HepG2 (cell line): ENCODE results near the gene ZDHHC3. TPM values are rescaled to one million over a fixed set of nuclear protein-coding genes. Genes with fewer than 3 reads are reported as not detected.
"Not testable (repeated sequence)": the region's sequence is repeated elsewhere in the genome, so short reads cannot be mapped to it uniquely, and the experiment has no call there.

ENCODE experiments used
- ATAC-seq: fragments of 200-7000 bp; cut with Tn5 transposase; 3 replicates; pipeline ENCODE4 v1.9.1; 2020; ENCODE audit warnings: mild to moderate bottlenecking, moderate library complexity
- BruUV-seq: library from RNA; stranded (reverse); fragments of 400-500 nt; replicated peaks from 2 replicates; lab custom pipeline; 2021; lab: Mats Ljungman, UMichigan
- CTCF ChIA-PET: fragments of 300-600 bp; formaldehyde crosslinking; extraction: SDS; loops from one replicate; lab custom pipeline; 2021; ENCODE audit warnings: low total read pairs, inconsistent platforms, low intra/inter-chr PET ratio; lab: Yijun Ruan, JAX
- POLR2A ChIA-PET: fragments of 350-600 bp; sonication (Branson Sonifier 250); formaldehyde crosslinking; loops from one replicate; lab custom pipeline; 2020; ENCODE audit warnings: antibody characterized with exemption, inconsistent platforms; lab: Yijun Ruan, JAX
- DNase-seq: peaks from one replicate; pipeline ENCODE4 v3.0.0-alpha.2; 2015; ENCODE audit warnings: low spot score
- FAIRE-seq: peaks from 3 replicates; lab custom pipeline; 2011; peaks lifted over from hg19 to GRCh38; lab: Jason Lieb, UNC
- H2AFZ ChIP-seq: one replicate; pipeline ENCODE4 v1.6.1; 2011; ENCODE audit warnings: low read length, inconsistent platforms
- H3K27ac ChIP-seq: fragments of 300-600 bp; 3 replicates; pipeline ENCODE4 v1.8.0; 2011; ENCODE audit warnings: mixed run types, mild to moderate bottlenecking, mixed read lengths, low read length, inconsistent platforms; ENCODE audit not compliant: insufficient read depth; ENCODE audit errors: extremely low read length
- H3K27me3 ChIP-seq, 2 experiments: fragments of 200-600 bp in 1 of 2; 2 replicates in 1 of 2; 3 replicates in 1 of 2; pipeline versions ENCODE4 v1.6.0 to v1.8.0; 2011; ENCODE audit warnings: low read length in 2 of 2, mild to moderate bottlenecking in 2 of 2, moderate library complexity in 2 of 2, inconsistent platforms in 1 of 2; ENCODE audit not compliant: insufficient read depth in 2 of 2, control insufficient read depth in 1 of 2
- H3K36me3 ChIP-seq, 2 experiments: fragments of 200-600 bp in 1 of 2; replicated peaks in 1 of 2; 2 replicates in 1 of 2; 3 replicates in 1 of 2; pipeline versions ENCODE4 v1.5.1 to v1.8.0; 2011; ENCODE audit warnings: low read length in 2 of 2, inconsistent platforms in 1 of 2; ENCODE audit not compliant: insufficient read depth in 2 of 2, control insufficient read depth in 1 of 2
- H3K4me1 ChIP-seq: 2 replicates; pipeline ENCODE4 v1.5.1; 2012; ENCODE audit warnings: low read length, inconsistent platforms; ENCODE audit not compliant: insufficient read depth
- H3K4me2 ChIP-seq: 2 replicates; pipeline ENCODE4 v1.6.0; 2011; ENCODE audit warnings: low read depth, low read length, inconsistent platforms
- H3K4me3 ChIP-seq, 3 experiments: fragments of 200-600 bp in 1 of 3; sonication (generic), shearing (Covaris generic) in 1 of 3; replicated peaks in 1 of 3; 2 replicates each; pipeline ENCODE4 v1.5.1; 2011 to 2016; ENCODE audit warnings: low read length in 3 of 3, inconsistent platforms in 2 of 3, low read depth in 2 of 3, mild to moderate bottlenecking in 2 of 3, control low read depth in 1 of 3, mixed read lengths in 1 of 3; ENCODE audit not compliant: insufficient read depth in 1 of 3
- H3K79me2 ChIP-seq: one replicate; pipeline ENCODE4 v1.6.1; 2011; ENCODE audit warnings: low read length, inconsistent platforms; ENCODE audit not compliant: insufficient read depth
- H3K9ac ChIP-seq: 2 replicates; pipeline ENCODE4 v1.6.0; 2011; ENCODE audit warnings: mild to moderate bottlenecking, low read depth, low read length, inconsistent platforms; ENCODE audit not compliant: insufficient read depth
- H3K9me3 ChIP-seq: 2 replicates; pipeline ENCODE4 v1.5.1; 2012; ENCODE audit warnings: mild to moderate bottlenecking, low read length
- H4K20me1 ChIP-seq: 2 replicates; pipeline ENCODE4 v1.6.0; 2011; ENCODE audit warnings: inconsistent platforms, mild to moderate bottlenecking, low read length, moderate library complexity; ENCODE audit not compliant: insufficient read depth
- DNMT1 ChIP-seq: sonication (generic); formaldehyde crosslinking; IDR thresholded peaks from 2 replicates; pipeline ENCODE4 v1.5.1; 2020; ENCODE audit warnings: mild to moderate bottlenecking, missing genetic modification reagents
- GTF2F1 ChIP-seq: fragments of 150-350 bp; IDR thresholded peaks from 2 replicates; pipeline ENCODE4 v1.6.1; 2014; ENCODE audit warnings: low read length
- MIER3 ChIP-seq: IDR thresholded peaks from 2 replicates; pipeline ENCODE4 v1.6.1; 2016; ENCODE audit warnings: missing compliant biosample characterization, borderline replicate concordance
- NFATC3 ChIP-seq: sonication (generic); formaldehyde crosslinking; IDR thresholded peaks from 2 replicates; pipeline ENCODE4 v1.5.1; 2020; ENCODE audit warnings: mild to moderate bottlenecking, missing genetic modification reagents
- NKX3-1 ChIP-seq: sonication (generic); formaldehyde crosslinking; IDR thresholded peaks from 2 replicates; pipeline ENCODE4 v1.5.0; 2020; ENCODE audit warnings: missing genetic modification reagents
- PPARG ChIP-seq: conservative IDR thresholded peaks from 2 replicates; pipeline ENCODE4 v1.6.1; 2016; ENCODE audit warnings: missing biosample characterization, missing genetic modification reagents
- SCMH1 ChIP-seq: sonication (generic); formaldehyde crosslinking; IDR thresholded peaks from 2 replicates; pipeline ENCODE4 v1.9.0; 2021; ENCODE audit warnings: missing genetic modification reagents, mild to moderate bottlenecking, borderline replicate concordance
- SRF ChIP-seq: IDR thresholded peaks from 2 replicates; pipeline ENCODE4 v1.6.1; 2011; ENCODE audit warnings: mild to moderate bottlenecking, low read depth, low read length, moderate library complexity
- SRY ChIP-seq: sonication (generic); formaldehyde crosslinking; IDR thresholded peaks from 2 replicates; pipeline ENCODE4 v1.8.0; 2022; ENCODE audit warnings: mild to moderate bottlenecking, missing genetic modification reagents
- SYNCRIP ChIP-seq: fragments of 200-400 bp; formaldehyde crosslinking; IDR thresholded peaks from 2 replicates; pipeline ENCODE4 v1.6.1; 2018; ENCODE audit warnings: mild to moderate bottlenecking, low read depth, low read length; ENCODE audit not compliant: insufficient read depth
- U2AF1 ChIP-seq: fragments of 200-400 bp; formaldehyde crosslinking; optimal IDR thresholded peaks from 2 replicates; pipeline ENCODE3; 2017; ENCODE audit warnings: mild to moderate bottlenecking, low read depth, low read length
- ZFP36L2 ChIP-seq: sonication (generic); formaldehyde crosslinking; IDR thresholded peaks from 2 replicates; pipeline ENCODE4 v1.4.0; 2020; ENCODE audit warnings: missing genetic modification reagents
- ZMYM3 ChIP-seq: sonication (generic); formaldehyde crosslinking; IDR thresholded peaks from 2 replicates; pipeline ENCODE4 v1.5.1; 2020; ENCODE audit warnings: mild to moderate bottlenecking, missing genetic modification reagents
- ZNF124 ChIP-seq: sonication (generic); formaldehyde crosslinking; IDR thresholded peaks from 2 replicates; pipeline ENCODE4 v1.4.0; 2020; ENCODE audit warnings: missing genetic modification reagents
- ZNF253 ChIP-seq: sonication (generic); formaldehyde crosslinking; IDR thresholded peaks from 2 replicates; pipeline ENCODE4 v1.8.0; 2022; ENCODE audit warnings: mild to moderate bottlenecking, missing genetic modification reagents, borderline replicate concordance
- ZNF496 ChIP-seq: sonication (generic); formaldehyde crosslinking; IDR thresholded peaks from 2 replicates; pipeline ENCODE4 v1.8.1; 2023; ENCODE audit warnings: mild to moderate bottlenecking, moderate library complexity, missing genetic modification reagents; ENCODE audit not compliant: insufficient replicate concordance
- WGBS: methylation state at CpG from one replicate; pipeline ENCODE4 v1.1.6; 2017; ENCODE audit warnings: low lambda C conversion rate; 5-methylcytosine and 5-hydroxymethylcytosine counted together
- in situ Hi-C: cut with HindIII; loops from 2 replicates; pipeline ENCODE4 v1.10.0; 2017; ENCODE audit warnings: low pct_unique_long_range_greater_than_20kb; ENCODE audit not compliant: extremely low pct_ligation_motif_present
- intact Hi-C: fragments of 100-400 bp; cut with micrococcal nuclease; formaldehyde crosslinking; loops from one replicate; pipeline ENCODE4 v1.10.0; 2022; ENCODE audit not compliant: unreplicated experiment
- polyA plus RNA-seq, 8 experiments: library from polyadenylated mRNA; depleted of rRNA in 3 of 8; stranded (reverse) in 7 of 8; unstranded in 1 of 8; fragments of >200 nt; fragmentation: Illumina TruSeq in 4 of 8; extraction: Trizol in 4 of 8; gene quantifications; 2 replicates each; pipeline versions ENCODE4 v1.2.1 to v1.2.3, GENCODE V29; 2011 to 2016; ENCODE audit warnings: low read depth in 4 of 8, missing spikeins in 1 of 8, mixed read lengths in 1 of 8; ENCODE audit not compliant: insufficient read depth in 1 of 8
- total RNA-seq, 5 experiments: library from RNA; depleted of rRNA; stranded (reverse); fragments of >200 nt; fragmentation: Illumina TruSeq; extraction: Trizol; gene quantifications; 2 replicates each; pipeline ENCODE4 v1.2.3, GENCODE V29; 2016; ENCODE audit warnings: low read depth in 1 of 5
- TF ChIP-seq, protein P1 (sequence below): sonication (generic); formaldehyde crosslinking; IDR thresholded peaks from 2 replicates; pipeline ENCODE4 v1.9.0; 2021; ENCODE audit warnings: missing genetic modification reagents, mild to moderate bottlenecking, borderline replicate concordance
- TF ChIP-seq, protein P2 (sequence below): sonication (generic); formaldehyde crosslinking; IDR thresholded peaks from 2 replicates; pipeline ENCODE4 v1.4.0; 2020; ENCODE audit warnings: low read depth, mild to moderate bottlenecking, missing genetic modification reagents

Gene ZDHHC3
- total and polyA plus RNA-seq, 2 of the 13 experiments (the other 11 are each of a cell fraction or from before 2014, with no cell fraction given), result 44.1 to 65.7 TPM

DNA sequence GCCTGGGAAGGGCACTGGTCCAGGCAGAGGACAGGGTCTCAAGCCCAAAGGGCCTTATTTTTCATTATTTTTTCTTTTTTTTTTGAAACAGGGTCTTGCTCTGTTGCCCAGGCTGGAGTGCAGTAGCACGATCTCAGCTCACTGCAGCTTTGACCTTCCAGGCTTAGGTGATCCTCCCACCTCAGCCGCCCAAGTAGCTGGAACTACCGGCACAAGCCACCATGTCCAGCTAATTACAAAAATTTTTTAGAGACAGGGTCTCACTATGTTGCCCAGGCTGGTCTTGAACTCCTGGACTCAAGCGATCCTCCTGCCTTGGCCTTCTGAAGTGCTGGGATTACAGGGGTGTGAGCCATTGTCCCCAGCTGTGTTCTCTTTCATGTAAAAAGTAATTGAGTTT lies 26.2 kb downstream of the ZDHHC3 start:
- WGBS, result 98% methylated on average over 4 of the region's 4 CpGs
- H3K9ac ChIP-seq, H3K4me2 ChIP-seq, in situ Hi-C loops, H3K27ac ChIP-seq, H3K4me3 ChIP-seq, H2AFZ ChIP-seq, POLR2A ChIA-PET, intact Hi-C loops, H3K4me1 ChIP-seq, H3K79me2 ChIP-seq, DNase-seq, H3K9me3 ChIP-seq, H3K27me3 ChIP-seq, CTCF ChIA-PET, H4K20me1 ChIP-seq, ATAC-seq, BruUV-seq, FAIRE-seq: not testable (repeated sequence)
- peaks cover 7 to 25% of the 10 kb centered on the region in 2 experiments; a peak in 4 of 5 replicates for H3K36me3 ChIP-seq

DNA sequence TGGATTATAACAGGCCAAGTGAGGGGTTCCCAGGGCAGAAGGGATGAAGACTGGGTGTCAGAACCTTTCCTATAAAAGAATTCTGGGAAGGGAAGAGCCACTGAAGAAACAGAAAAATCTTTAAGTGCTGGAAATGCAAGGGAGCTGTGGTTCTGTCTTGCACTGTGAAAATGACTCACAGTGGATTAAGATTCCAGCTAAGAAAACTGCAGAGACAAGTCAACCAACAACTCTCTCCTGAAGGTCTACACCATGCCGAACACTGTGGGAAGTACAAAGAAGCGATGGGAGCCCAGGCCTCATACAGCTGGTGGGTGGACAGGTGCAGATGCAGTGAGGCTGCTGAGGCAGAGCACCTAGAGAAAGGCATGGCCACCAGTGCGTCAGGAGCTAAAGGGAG lies 27.7 kb downstream of the ZDHHC3 start:
- H2AFZ ChIP-seq, result no peak overlapping the region
- no peaks in the 10 kb centered on the region for H3K79me2 ChIP-seq
- TF ChIP-seq GTF2F1 (no peak), PPARG (no peak), ZNF253 (CRISPR knock-in tag) (no peak), U2AF1 (no peak), ZMYM3 (CRISPR knock-in tag) (no peak), ZFP36L2 (CRISPR knock-in tag) (no peak), MIER3 (CRISPR knock-in tag) (no peak), ZNF124 (CRISPR knock-in tag) (no peak), SRY (CRISPR knock-in tag) (no peak), NFATC3 (CRISPR knock-in tag) (no peak), DNMT1 (CRISPR knock-in tag) (no peak), SYNCRIP (no peak), ZNF496 (CRISPR knock-in tag) (no peak), NKX3-1 (CRISPR knock-in tag) (no peak), SCMH1 (CRISPR knock-in tag) (no peak), SRF (no peak)
- TF ChIP-seq, protein P1, sequence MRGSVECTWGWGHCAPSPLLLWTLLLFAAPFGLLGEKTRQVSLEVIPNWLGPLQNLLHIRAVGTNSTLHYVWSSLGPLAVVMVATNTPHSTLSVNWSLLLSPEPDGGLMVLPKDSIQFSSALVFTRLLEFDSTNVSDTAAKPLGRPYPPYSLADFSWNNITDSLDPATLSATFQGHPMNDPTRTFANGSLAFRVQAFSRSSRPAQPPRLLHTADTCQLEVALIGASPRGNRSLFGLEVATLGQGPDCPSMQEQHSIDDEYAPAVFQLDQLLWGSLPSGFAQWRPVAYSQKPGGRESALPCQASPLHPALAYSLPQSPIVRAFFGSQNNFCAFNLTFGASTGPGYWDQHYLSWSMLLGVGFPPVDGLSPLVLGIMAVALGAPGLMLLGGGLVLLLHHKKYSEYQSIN, result no peak
- TF ChIP-seq, protein P2, sequence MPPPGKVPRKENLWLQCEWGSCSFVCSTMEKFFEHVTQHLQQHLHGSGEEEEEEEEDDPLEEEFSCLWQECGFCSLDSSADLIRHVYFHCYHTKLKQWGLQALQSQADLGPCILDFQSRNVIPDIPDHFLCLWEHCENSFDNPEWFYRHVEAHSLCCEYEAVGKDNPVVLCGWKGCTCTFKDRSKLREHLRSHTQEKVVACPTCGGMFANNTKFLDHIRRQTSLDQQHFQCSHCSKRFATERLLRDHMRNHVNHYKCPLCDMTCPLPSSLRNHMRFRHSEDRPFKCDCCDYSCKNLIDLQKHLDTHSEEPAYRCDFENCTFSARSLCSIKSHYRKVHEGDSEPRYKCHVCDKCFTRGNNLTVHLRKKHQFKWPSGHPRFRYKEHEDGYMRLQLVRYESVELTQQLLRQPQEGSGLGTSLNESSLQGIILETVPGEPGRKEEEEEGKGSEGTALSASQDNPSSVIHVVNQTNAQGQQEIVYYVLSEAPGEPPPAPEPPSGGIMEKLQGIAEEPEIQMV (CRISPR knock-in tag), result no peak
- in situ Hi-C loops, result no loop called here
- DNase-seq (no peak), ATAC-seq (no peak), FAIRE-seq (no peak)
- ChIA-PET CTCF (no interaction called here), POLR2A (no interaction called here)
- H3K9me3 ChIP-seq, result no peaks in the 10 kb centered on the region
- no peaks in the 10 kb centered on the region for H3K27me3 ChIP-seq
- no peak overlapping the region for H3K4me2 ChIP-seq
- 95% methylated on average over 3 of the region's 3 CpGs for WGBS
- no peak overlapping the region for H3K4me3 ChIP-seq
- no peak overlapping the region for H3K9ac ChIP-seq
- H4K20me1 ChIP-seq, result no peaks in the 10 kb centered on the region
- intact Hi-C loops, result no loop called here
- H3K27ac ChIP-seq, result no peak overlapping the region
- no TSS peak for BruUV-seq
- H3K36me3 ChIP-seq, result peaks cover 8 to 26% of the 10 kb centered on the region in 2 experiments; a peak in 4 of 5 replicates
- no peaks in the 10 kb centered on the region for H3K4me1 ChIP-seq
